HS-27A (cell line): ENCODE results near the gene CTSE.

Experiments
- DNase-seq: peaks from one replicate; pipeline ENCODE4 v3.0.0-alpha.2; 2012; ENCODE audit warnings: low read depth, missing footprints

CTSE gene

DNA sequence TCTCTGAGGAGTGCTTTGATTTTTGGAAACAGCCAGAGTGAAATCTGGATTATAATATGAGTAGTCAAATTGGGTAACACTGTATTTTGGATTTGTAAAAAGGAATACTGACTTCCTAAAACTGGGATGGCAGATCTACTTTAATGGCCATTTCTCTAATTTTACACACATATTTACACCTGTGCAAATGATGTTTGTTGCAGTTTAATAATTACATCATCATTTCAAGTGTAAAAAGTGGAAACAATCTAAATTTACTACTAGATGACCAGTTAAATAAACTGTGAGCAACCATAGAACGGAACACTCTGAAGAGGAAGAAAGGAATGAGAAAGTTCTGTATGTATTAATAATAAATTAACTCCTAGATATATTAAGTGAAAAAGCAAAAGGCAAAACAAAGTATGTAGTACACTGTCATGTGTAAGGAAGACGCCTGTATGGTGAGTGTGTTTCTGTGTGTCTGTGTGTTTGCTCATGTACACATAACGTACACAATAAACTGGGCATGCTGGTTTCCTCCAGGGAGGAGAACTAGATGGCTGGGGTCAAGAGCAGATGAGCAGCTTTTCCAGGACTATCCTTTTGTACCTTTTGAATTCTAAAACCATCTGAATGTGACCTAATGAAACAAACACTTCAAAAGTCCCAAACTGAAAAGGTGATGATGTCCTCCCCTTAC lies 26.4 kb upstream of the CTSE start:
- no peak for DNase-seq

DNA sequence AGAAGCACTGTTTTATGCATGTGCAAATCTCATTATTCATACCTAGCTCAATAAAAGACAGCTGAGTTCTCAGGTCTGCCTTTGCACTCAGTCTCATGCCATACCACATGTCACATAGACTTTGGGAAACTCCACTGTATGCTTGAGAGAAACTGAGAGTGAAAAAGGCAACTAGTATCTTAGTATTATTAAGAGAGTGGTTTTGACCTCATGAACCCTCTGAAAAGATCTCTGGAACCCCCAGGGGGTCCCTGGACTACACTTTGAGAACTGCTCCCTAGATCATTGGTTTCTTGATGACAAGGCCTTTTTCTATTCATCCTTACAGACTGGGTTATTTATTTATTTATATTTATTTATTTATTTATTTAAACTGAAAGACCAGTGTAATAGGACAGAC lies 25.6 kb upstream of the CTSE start:
- no peak for DNase-seq

DNA sequence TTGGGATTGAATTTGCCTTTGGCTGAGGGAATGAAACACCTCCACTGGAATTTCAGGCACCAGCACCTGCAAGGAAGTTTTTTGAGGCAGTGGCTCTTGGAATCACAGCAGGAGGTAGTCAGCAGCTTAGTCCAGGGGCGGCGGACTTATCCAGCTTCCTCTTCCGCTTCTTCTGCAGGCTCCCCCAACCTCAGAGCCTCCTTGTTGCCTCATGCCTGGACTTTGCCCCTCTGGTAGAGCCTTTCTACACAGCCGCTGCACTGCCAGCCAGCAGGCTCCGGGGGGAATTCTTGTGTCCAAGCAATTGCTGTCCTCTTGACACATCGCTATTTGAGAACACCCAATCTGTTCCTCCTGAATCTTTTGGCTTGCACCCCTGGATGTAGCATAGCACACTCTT lies 24.9 kb upstream of the CTSE start:
- DNase-seq = no peak

DNA sequence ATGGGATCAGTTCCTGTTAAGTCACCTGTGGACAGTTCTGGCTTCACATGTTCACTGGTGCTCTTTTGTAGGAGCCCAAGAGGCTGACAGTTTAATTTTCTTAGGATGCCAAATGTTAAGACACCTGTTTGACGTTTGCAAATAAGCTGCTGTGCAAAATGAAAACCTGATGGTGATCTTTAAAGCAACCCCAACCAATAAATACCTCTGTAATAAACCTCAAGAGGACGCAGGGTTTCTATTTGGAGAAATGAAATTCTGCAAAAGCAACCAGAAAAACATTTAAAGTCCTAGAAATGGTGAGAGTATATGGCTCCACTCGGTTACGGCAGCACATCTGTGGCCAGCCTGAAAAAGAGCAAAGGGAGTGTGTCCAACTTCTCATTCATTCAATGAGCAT lies 23.6 kb upstream of the CTSE start:
- DNase-seq = no peak

DNA sequence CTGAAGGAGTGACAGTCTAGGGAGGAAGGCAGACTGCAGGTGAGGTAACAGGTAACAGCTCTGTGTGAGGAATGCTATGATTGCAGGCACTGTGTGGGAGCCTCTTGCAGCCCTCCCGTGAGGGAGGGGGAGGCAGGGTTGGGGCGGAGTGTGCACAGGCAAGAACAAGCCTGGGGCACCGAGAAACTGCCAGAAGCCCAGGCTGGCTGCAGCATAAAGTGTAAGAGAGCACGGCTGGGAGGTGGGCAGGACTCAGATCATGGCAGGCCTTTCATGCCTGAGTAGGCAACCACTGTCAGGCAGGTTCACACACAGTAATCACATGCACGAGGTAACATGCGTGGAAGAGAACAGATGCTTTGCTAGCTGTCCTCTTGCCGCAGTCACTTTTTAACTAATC lies 17.9 kb upstream of the CTSE start:
- DNase-seq = no peak

DNA sequence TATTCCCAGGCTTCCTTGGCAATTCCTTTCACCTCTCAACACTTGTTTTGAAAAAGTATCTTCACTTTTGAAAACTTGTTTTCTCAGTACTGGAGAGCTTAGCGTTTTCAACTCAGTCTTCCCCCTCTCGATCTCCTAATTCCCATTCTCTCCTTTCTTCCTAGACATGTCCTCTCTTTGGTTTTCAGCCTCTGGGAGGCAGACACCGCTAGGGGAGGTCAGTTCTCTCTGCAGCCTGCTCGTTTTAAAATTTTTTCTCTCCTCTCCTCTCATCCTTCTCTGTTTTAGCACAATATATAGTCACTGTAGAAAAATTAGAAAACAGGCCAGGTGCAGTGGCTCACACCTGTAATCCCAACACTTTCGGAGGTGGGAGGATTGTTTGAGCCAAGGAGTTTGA lies 16.6 kb upstream of the CTSE start:
- no peak for DNase-seq

DNA sequence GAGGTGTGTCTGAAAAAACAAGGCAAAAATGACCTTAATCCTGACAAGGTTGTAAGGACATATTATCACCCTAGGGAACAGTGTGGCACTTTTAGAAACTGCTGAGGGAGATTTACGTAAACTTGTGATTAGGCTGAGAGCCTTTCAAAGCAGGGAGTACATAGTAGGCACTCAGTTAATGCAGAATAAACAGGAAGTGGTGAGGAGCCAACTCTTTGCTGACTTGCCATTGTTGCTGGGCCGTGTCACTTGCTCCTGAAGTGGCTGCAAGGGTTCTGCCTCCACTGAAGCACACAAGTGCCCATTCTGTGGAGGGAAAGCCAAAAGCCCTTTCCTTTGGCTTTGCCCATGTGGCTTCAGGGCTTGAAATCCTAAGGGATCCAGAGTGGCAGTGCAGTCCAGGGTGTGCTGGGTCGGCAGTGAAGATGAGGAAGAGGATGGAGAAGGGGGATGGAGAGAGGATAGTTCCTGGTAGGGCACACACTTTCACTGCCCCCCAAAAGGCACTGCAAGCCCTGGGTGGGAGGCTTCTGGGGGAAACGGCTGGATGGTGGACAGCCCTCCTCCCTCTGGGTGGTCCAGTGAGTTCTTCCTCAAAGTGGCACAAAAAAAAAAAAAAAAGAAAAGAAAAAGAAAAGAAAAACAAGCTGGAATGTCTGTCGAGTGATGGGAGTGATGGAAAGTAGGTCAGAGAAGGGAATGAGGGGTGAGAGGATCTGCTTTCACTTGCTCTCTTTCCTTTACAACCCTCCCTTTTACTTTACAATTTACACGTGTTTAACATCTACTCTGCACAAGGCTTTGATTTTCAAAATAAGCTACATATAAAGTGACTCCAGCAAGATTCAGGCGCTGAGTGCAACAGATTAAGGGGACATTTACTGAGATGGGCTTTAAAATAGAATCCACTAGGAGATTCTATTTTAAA lies 15.6 kb upstream of the CTSE start:
- no peak for DNase-seq

DNA sequence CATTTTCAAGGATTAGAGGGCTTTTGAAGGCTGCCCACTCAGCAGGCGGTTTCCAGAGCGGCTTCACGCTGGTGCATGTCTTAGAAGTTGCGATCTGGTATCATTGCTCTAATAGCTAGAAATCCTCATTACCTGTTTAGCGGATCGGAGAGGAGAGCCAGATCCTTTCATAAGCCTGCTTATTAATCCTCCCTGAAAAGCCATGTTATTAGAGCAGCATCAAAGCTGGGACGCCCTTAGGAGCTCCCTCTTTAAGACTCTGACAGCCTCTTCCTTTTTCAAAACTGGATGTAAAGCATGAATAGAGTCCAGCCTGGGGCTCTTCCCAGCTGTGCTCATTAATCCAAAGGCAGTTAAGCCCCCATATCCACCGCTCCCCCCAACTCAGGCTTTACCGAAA lies 13.9 kb upstream of the CTSE start:
- no peak for DNase-seq

DNA sequence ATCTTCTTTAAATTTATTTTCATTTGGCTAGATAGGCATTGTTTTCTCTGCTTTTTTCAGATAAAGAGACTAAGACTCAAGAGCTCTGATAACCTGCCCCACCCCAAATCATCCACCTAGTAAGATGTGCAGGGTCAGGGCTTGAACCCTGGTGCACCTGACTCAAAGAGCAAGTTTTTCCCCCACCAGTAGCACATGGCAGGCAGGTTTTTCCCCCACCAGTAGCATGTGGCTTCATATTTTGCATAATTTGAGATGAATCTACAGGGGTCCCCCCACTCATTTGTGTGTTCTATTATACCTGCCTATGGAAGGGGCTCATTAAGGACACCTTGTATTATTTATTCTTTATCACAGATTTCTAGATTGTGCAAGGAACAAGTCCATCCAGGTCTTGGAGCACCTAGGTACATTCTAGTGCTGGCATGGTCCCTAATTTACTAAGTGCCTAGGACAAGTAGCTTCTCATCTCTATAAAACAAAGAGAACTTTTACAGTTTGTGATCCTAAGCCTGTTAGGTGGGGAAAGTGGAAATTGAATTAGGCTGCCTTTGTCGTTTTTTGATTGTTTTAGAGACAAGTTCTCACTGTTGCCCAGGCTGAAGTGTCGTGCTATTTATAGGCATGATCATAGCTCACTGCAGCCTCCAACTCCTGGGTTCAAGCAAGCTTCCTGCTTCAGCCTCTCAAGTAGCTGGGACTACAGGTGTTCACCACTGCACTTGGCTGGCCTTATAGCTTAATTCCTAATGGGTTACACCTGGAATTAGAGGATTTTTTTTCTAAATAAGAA lies 13.2 kb upstream of the CTSE start:
- DNase-seq = no peak

DNA sequence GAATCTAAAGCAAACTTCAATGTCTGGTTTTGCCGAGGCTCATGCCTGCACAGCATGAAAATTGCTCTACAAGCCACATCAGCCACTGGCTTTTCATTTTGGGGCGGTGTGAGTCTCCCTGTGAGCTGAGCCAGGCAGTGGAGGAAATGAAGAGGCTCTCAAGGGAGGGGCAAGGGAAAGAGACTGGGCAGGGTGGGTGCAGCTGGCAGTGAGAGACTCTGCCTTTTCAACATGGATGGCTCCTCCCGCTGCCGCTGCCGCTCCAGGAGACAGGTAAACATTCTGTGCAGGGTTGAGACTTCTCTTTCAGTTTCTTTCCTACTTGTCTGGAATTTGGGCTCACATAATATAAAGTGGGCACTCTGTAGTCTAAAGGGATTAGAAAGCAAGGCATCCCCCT lies 11.3 kb upstream of the CTSE start:
- no peak for DNase-seq

DNA sequence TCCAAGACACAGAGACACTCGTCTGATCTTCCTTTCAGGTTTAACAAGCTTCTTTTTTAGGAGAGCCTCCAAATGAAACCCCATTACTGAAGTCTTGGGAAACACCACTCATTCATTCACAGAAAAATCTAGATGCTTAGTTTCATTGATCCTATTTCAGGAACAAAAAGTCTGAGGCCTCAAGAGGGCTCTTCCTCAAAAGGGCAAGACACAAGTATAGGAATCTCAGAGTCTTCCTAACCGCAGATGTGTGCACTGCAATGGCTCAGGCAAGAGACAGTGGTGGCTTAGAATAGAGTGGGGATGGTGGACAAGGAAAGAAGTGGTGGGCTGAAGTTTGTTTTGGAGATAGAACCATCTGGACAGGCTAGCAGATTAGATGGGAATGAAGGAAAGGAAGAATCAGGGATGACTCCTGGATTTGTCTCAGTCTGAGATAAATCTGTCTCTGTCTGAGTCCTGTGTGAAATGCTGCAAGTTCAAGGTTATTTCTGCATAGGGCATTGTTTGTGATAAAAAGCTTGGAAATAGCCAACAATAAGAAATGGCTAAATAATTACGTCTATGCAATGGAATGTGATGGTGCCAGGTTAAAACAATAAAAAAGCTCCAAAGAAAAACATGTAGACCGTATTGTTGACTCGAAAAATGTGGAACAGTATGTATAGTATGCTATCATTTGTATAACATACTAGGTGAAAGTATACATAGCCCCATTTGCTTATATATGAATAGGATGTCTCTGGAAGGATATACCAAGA lies 8.9 kb upstream of the CTSE start:
- DNase-seq = no peak

DNA sequence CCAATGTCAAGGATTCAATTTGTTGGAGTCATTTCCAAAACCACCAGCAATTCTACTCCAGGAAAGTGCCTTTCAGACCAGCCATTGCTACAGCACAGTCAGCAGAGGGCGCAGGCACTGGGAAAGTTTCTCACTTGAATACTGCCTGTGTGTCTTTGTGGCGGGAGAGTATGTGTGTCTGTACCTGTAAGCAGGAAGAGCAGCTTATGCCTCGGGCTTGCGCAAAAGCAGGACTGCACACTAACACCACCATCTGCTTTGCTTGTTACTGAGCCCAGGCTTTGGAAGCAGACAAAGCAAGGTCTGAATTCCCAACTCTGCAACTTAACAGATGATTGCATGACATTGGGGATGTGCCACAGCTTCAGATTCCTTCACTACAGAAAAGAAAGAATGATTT lies 7.0 kb upstream of the CTSE start:
- no peak for DNase-seq

DNA sequence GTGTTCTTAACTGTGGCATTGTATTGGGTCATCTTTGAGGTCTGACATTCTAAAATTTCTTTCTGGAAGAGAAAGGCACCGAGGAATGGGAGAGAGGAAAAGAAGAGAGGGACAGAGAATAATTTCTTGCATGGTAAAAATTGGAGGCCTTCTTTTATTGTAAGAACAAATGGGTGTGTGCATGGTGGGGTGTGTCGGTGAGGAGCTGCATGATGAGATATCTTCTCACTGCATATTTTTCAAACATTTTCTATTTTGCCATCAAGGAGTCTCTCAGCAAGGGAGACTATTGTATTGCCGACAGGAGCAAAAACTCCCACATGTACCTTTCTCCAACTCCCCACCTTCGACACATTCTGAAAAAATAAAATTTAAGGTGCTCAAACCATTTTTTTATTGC lies 6.5 kb upstream of the CTSE start:
- no peak for DNase-seq

DNA sequence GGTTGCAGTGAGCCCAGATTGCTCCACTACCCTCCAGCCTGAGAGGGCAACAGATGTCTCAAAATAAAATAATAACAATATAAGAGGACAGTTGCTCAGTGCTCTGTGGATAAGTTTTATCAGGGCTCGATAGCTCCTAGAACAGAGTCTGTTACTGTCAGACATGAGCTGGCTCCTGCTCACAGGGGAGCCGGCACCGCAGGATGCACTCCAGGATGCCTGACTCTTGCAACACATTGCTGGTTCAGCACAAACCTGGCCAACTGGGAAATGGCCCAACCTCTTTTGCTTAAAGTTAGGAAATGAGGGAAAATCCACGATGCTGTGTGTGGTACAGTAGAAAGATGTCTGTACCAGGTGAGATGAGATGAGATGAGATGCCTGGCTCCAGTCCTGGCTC lies 5.8 kb upstream of the CTSE start:
- DNase-seq = no peak

DNA sequence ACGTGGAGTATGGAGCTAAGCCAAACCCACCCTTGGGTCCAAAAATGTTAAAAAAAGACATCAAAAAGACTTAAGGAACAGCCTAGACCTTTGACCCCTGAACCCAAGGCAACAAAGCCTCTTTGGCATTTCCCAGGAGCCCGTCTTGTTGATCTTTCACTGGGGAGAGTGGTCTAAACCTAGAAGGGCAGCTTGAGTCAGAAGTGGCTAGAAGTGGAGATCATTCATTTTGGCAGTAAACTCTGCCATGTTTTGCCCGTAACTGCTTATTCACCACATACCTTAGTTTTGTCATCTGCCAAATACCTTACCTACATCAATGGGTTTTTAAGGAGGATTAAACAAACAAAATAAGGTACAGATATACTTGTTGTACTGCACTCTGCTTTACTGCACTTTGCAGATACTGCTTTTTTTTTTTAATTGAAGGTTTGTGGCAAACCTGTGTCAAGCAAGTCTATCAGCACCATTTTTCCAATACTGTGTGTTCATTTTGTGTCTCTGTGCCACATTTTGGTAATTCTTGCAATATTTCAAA lies 1.7 kb upstream of the CTSE start:
- DNase-seq = no peak

DNA sequence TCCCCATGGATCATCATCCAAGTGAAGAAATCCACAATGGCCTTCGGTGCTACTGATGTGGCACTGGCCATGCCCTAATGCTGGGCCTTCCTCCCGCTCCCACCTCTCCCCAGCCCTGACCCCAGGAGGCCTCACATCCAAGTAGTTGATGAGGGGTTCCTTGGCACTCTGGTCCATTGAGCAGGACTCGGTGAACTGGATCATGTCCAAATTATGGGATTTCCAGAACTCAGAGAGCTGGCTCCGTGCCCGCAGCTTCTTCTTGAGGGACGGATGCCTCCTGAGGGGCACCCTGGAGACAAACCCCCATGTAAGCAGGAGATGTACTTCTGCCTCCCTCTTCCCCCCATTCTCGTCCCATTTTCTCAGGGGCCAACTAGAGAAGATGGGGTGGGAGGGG lies 929 bp downstream of the CTSE start:
- DNase-seq = no peak

DNA sequence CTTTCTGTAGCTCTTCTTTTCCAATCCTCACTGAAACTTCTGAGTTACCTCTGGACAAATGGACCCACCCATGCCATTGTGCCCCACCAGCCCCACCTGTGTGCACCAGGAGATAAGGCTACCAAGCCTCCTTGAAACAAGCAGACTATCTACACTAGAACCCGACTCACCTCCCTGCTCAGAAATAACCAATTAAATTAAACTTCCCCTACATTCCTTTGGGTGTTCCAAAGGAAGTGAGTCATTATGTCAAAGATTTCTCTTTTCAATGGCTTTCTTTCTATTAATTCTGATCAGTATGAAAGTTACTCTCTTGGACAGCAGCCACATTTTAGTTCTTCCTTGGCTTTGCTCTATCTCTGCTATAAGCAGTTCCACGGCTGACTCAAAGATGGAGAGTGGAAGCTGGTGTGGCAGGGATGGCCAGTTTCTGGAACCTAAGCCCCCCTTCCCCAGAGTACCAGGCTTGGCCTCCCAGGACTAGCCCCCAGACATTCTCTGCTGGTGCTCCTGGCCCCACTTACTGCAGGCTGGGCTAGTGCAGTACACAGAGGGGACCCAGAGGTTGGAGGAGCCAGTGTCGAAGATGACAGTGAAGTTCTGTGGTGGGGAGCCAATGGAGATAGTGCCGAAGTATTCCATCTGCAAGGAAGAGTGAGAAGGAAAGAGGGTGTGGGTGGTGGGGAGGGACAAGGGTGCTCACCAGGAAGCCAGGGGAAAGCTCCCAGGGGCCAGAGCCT lies 1.9 kb downstream of the CTSE start:
- DNase-seq = no peak

DNA sequence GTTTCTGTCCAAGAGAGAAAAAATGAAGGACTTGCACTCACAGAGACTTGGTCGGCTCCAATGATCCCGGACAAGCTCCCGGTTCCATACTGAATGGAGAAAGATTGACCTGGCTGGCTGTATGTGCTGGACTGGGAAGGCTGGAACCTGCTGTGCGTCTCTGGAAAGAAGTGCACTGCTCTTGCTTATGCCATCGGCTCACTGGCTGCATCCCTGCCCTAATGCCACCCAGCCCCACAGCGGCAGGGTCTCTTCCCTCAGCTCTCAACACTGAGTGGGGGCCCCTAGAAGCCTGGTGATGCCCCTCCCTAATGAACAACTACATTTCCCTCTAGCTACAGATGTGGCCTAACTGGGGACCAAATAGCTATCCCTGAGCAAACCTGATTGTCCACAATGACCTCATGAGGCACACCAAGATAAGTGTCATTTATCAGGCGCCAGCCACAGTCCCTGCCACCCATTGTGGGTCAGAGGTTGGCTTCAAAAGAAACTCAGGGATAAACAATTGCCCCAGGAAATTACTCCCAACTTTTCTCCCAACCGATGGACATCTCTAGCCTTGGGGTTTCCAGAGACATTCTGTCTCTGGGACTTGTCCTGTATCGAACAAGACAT lies 2.6 kb downstream of the CTSE start:
- no peak for DNase-seq

DNA sequence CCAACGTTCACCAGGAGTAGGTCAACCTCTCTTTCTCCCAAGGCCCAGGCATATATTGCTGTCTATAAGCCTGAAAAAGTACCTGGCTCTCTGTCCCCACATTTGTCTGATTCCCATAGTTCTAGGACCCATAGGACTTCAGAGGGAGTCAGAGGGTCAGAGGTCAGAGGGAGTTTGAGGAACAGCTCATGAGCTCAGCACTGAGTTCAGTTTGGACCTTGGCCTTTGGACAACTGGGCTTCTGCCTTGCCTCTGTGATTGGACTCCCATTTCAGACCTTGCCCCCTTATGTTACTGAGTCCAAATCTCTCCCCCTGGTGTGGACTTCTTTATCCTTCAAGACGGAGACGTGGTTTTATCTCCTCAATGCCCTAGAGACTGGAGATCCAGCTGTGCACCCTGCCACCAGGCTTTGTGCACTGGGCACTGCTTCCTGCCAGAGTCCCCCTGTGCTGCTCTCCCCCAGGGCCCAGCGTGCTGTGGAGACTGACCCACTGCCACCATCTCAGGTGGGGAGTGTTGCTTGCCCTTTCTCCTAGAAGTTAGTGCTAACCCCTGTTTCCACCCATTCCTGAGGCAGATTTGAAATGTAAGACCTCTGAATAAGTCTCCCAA lies 3.2 kb downstream of the CTSE start:
- no peak for DNase-seq

DNA sequence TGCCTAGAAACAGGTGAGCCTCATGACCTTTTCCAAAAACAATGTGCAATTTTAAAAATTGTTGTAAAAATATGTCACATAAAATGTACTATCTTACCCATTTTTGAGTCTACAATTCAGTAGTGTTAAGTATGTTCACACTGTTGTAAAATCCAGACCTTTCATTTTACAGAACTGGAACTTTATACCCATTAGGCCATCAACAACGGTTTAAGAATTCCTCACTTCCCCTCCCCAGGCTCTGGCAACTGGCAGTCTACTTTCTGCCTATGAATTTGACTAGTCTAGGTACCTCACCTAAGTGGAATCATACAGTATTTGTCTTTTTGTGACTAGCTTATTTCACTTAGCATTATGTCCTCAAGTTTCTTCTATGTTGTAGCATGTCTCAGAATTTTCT lies 8.6 kb downstream of the CTSE start:
- no peak for DNase-seq
